ENCODE results near the gene COL15A1. TPM values are rescaled to one million over a fixed set of nuclear protein-coding genes. Genes with fewer than 3 reads are reported as not detected.
"Not testable (repeated sequence)": the region's sequence is repeated elsewhere in the genome, so short reads cannot be mapped to it uniquely, and the experiment has no call there.

Gene COL15A1
- total RNA-seq: 10 to 100 TPM; 73.3 to 75.0 TPM
- long read RNA-seq, full-length matches to known transcripts: 12 of 48 reads
- long read RNA-seq, partial matches to known transcripts: 32 of 48 reads
- long read RNA-seq, other reads (novel, unspliced or antisense): 4 of 48 reads

- intact Hi-C loops (cut with DNase I): no loop called here
- DNase-seq (peak; percentile 46), ATAC-seq (peak; percentile 64 to 83)
Measured at GRCh38 chr9:98943682-98944056, at the start of gene COL15A1. TSS of gene COL15A1 (plus strand) at chr9:98943907. CDS start at chr9:98944062, 155 bp downstream.

GRCh38 chr9:98894171-98894570 is 49.5 kb upstream of the COL15A1 start:
- ATAC-seq: no peak
- intact Hi-C loops (cut with DNase I): no loop called here
- no peak for DNase-seq

GRCh38 chr9:98894761-98895160 is 48.9 kb upstream of the COL15A1 start:
- ATAC-seq: no peak
- no peak for DNase-seq
- intact Hi-C loops (cut with DNase I): no loop called here

- intact Hi-C loops (cut with DNase I): no loop called here
- no peak for ATAC-seq
- DNase-seq: no peak
Measured at GRCh38 chr9:98896632-98897031, 47.1 kb upstream of the COL15A1 start.

- DNase-seq: no peak
- no peak for ATAC-seq
- intact Hi-C loops (cut with DNase I): no loop called here
Measured at GRCh38 chr9:98897745-98898144, 46.0 kb upstream of the COL15A1 start.

- ATAC-seq (peak in 1 of 2 donors; percentile 47), DNase-seq (no peak)
- intact Hi-C loops (cut with DNase I): no loop called here
Measured at GRCh38 chr9:98899408-98900056, 44.2 kb upstream of the COL15A1 start.

GRCh38 chr9:98900244-98900643 is 43.5 kb upstream of the COL15A1 start:
- ATAC-seq (no peak), DNase-seq (no peak)
- intact Hi-C loops (cut with DNase I): no loop called here

- no peak for ATAC-seq
- intact Hi-C loops (cut with DNase I): no loop called here
Measured at GRCh38 chr9:98900725-98901124, 43.0 kb upstream of the COL15A1 start.

GRCh38 chr9:98901843-98902242 is 41.9 kb upstream of the COL15A1 start:
- DNase-seq; ATAC-seq; intact Hi-C loops (cut with DNase I): not testable (repeated sequence)

More at GRCh38 chr9:98900725-98901124, 43.0 kb upstream of the COL15A1 start:
- no peak for DNase-seq

- intact Hi-C loops (cut with DNase I): no loop called here
- ATAC-seq: no peak
- no peak for DNase-seq
Measured at GRCh38 chr9:98902516-98902915, 41.2 kb upstream of the COL15A1 start.

- ATAC-seq: no peak
- intact Hi-C loops (cut with DNase I): no loop called here
- no peak for DNase-seq
Measured at GRCh38 chr9:98902925-98903324, 40.8 kb upstream of the COL15A1 start.

GRCh38 chr9:98903961-98904411 is 39.7 kb upstream of the COL15A1 start:
- intact Hi-C loops (cut with DNase I): no loop called here
- ATAC-seq: no peak
- no peak for DNase-seq

- ATAC-seq (no peak), DNase-seq (no peak)
- intact Hi-C loops (cut with DNase I): no loop called here
Measured at GRCh38 chr9:98905015-98905414, 38.7 kb upstream of the COL15A1 start.

GRCh38 chr9:98906273-98907040 is 37.2 kb upstream of the COL15A1 start:
- ATAC-seq (peak; percentile 44 to 60), DNase-seq (peak; percentile 73)
- intact Hi-C loops (cut with DNase I): no loop called here

GRCh38 chr9:98907055-98907454 is 36.7 kb upstream of the COL15A1 start:
- no peak for DNase-seq
- ATAC-seq: no peak
- intact Hi-C loops (cut with DNase I): no loop called here

- intact Hi-C loops (cut with DNase I): no loop called here
- no peak for ATAC-seq
- DNase-seq: no peak
Measured at GRCh38 chr9:98908897-98909634, 34.6 kb upstream of the COL15A1 start.

- intact Hi-C loops (cut with DNase I): no loop called here
- ATAC-seq (no peak), DNase-seq (no peak)
Measured at GRCh38 chr9:98909935-98910334, 33.8 kb upstream of the COL15A1 start.

GRCh38 chr9:98911042-98911441 is 32.7 kb upstream of the COL15A1 start:
- DNase-seq (no peak), ATAC-seq (peak in 1 of 2 donors; percentile 48)
- intact Hi-C loops (cut with DNase I): no loop called here

GRCh38 chr9:98911738-98912137 is 32.0 kb upstream of the COL15A1 start:
- intact Hi-C loops (cut with DNase I); ATAC-seq; DNase-seq: not testable (repeated sequence)

GRCh38 chr9:98912450-98912849 is 31.3 kb upstream of the COL15A1 start:
- ATAC-seq (no peak), DNase-seq (no peak)
- intact Hi-C loops (cut with DNase I): no loop called here
